NCI-H345 treated with DMSO at 0.1 percent for 48 hours (cell line): Measurements from ENCODE around the gene LRRC56.
A peak's percentile ranks its signal among the peaks of the same experiment; 100 is the strongest.

ENCODE experiments used
- DNase-seq: peaks from one replicate; lab custom pipeline; 2025; ENCODE audit not compliant: unreplicated experiment; lab: John Stamatoyannopoulos, UW

LRRC56 gene

GRCh38 chr11:537622-538430 lies 499 bp downstream of the LRRC56 start:
- no peak for DNase-seq

DNA sequence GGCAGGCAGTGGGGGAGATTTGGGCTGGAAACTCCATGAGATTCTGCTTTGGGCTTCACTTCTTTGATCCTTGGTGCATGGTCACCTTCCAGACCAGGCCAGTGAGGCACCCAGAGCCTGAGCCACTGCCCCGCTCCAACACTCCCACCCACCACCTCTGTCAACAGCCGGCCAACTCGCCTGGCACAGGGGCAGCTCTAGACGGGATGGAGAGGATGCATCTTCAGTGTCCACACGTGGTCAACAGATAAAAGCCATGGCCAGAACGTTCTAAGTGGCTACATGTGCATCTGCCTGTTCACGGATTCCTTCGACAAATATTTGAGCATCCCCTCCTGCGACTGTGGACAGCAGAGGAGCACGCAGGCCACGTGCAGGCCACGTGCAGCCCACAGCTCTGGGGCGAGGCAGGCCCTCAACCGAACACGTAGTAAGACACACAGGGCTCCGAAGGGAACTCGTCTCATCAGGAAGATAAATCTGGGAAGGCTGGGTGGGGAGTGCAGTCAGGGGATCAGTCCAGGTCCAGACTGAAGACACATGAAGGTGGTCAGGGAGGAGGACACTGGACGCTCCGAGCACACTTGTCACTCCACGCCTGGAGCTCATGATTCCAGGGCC lies 1.2 kb downstream of the LRRC56 start:
- no peak for DNase-seq

DNA sequence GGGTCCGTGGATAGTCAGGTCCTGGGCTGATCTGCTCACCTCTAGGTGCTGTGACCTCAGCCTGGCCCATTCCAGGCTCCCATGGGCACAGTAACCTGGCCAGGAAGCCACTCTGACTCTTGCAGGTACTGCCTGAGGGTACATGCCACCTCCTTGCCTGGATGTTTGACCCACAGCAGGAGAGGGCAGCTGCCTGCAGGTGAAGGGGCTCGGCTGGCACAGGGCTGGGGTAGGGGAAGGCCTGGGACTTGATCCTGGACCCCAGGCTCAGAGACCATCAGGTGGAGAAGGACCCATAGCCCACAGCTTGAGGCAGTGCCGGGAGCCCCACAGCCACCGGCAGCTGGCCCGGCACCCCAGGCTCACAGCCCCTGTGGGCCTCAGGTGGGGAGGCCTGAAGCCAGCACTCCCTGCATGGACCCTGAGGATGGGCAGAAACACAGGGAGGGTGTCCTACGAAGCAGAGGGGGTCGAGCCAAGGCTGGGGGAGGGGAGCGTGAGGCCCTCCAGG lies 2.7 kb downstream of the LRRC56 start:
- no peak for DNase-seq

DNA sequence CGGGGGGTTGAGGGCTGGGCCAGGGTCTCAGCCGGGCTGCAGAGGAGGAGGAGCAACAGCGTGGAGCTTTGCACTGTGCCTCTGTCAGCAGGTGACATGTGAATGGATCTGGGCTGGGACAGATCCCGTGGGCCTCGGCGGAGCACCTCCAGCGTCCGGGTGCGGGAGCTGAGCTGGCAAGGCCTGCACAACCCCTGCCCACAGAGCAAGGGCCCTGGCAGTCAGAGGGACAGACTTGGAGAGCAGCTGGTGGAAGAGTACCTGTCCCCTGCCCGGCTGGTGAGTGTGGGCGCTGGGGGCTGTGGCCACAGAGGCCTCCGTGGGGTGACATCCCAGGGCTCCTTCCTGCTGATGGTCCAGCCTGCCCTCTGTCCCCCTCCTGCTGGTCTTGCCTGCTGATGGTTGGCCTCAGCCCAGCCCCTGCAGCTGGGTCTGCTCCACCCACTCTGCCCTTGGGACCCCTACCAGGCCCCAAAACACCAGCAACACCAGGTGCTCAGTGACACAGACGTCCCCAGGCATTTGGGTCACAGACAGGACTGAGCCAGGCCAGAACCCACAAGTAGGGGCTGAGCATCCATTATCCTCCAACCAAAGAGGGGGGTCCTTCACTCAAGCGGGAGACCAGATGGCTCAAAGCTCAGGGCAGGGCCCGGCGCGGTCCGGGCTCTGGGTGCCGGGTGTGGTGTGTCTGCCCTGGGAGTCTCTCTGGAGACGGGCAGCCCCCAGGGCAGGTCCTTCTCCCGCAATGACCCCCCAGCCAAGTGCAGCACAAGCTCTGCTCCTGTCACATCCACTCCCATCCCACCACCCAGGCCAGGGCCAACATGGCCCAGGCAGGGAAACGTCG lies 3.5 kb downstream of the LRRC56 start:
- no peak for DNase-seq

- DNase-seq, result no peak
Measured at GRCh38 chr11:541433-541885, 4.1 kb downstream of the LRRC56 start.

- DNase-seq, result no peak
Measured at GRCh38 chr11:544817-545166, 7.5 kb downstream of the LRRC56 start.

- DNase-seq, result no peak
Measured at GRCh38 chr11:545171-545570, 7.8 kb downstream of the LRRC56 start.

DNA sequence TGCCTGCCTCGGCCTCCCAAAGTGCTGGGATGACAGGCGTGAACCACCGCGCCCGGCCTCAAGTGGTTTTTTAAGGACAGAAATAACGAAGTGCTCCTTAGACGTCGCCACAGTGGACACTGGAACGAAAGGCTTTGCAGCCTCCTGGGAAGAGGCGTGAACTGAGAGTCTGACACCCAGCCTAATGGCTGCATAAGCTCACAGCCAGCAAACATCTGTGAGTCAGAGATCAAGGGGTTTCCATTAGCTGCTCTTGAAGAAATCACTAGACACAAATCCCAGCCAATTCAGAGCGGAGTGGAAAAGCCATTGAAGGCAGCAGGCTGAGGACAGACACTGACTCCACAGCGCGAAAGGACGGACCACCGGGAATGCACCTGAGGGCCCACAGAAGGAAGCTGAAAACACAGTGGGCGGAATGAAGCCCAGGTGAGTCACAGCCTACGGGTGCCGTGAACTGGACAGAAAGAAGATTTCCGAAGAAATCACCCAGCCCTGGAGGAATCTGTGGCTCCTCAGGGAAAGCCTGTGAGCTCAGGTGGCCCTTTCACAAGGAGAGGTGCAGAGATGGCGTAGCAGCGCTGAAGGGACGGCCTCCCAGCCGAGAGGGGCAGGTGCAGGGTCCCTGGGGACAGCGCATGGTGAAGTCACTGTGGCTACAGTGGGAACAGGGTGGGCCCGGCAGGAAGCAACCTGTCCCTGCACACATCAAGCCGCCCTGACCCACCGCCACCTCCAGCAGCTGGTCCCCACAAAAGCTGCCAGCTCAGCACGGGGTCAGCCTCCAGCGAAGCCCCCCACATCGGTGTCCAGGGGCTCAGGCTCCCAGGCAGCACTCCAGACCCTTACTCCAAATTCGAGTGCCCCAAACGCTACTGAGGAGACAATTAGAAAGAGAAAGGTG lies 11.6 kb downstream of the LRRC56 start:
- no peak for DNase-seq

- no peak for DNase-seq
Measured at GRCh38 chr11:550021-550745, 12.9 kb downstream of the LRRC56 start.

GRCh38 chr11:550746-551085 lies 13.4 kb downstream of the LRRC56 start:
- no peak for DNase-seq

- no peak for DNase-seq
Measured at GRCh38 chr11:551131-551530, 13.8 kb downstream of the LRRC56 start.

DNA sequence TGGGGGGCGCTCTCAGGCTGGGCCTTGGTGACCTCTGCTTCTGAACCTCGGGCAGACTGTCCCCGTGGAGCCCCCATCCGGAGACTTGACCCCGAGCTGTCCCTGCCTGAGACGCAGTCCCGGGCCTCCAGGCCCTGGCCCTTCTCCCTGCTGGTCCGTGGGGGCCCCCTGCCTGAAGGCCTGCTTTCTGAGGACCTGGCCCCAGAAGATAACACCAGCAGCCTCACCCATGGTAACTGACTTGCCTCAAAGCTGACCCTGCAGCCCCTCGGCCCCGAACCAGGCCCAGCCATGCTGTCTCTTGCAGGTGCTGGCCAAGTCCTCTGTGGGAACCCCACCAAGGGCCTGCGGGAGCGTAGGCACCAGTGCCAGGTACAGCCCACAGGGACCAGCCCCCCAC lies 14.3 kb downstream of the LRRC56 start:
- DNase-seq, result no peak

DNA sequence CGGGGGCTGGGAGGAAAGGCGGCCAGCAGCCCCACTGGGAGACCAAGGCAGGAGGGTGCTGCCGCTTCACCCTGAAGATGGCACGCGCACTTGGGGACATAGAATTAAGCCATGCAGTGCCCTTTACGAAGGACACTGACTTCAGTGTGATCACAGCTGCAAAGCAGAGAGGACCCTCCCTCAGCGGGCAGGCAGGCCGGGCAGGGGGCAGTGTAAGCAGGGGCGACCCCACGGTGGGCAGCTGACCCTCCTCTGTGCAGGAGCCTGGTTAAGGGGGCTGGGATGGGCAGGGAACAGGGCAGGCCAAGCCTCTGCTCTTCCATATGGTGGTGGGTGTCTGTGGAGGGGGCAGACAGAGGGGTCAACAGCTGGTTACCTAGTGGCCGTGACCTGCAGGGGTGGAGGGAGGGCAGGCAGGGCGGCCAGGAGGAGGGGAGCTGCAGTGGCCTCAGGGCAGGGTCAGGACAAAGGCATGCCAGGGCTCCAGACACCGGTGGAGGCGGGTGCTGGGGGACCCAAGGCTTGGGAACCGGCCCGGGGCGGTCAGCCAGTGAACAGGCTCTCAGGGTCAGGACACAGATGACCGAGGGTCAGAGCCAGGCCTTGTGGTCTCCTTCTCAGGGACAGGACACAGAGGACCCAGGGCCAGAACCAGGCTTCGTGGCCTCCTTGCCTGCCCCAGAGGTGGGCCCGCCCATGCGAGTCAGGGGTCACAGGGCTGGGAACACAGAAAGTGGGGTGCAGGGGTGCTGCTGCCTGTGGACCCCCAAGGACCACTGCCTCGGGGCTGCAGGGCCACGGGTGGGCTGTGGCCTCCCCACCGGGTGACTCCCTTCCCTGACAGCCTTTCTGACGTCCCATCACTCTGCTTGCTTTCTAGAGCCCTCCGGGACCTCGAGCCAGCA lies 16.0 kb downstream of the LRRC56 start:
- no peak for DNase-seq

DNA sequence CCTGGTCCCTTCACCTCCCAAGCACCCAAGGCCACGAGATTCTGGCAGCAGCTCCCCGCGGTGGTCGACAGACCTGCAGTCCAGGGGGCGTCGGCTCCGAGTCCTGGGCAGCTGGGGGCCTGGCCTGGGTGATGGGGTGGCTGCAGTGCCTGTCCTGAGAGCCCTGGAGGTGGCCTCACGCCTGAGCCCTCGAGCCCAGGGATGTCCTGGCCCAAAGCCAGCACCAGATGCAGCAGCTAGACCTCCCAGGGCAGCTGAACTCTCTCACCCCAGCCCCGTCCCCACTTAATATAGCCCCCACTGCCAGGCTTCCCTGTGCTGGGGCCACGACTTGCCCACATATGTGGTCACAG lies 16.6 kb downstream of the LRRC56 start:
- no peak for DNase-seq

GRCh38 chr11:554428-555226 lies 17.3 kb downstream of the LRRC56 start:
- DNase-seq, result peak; percentile 80

DNA sequence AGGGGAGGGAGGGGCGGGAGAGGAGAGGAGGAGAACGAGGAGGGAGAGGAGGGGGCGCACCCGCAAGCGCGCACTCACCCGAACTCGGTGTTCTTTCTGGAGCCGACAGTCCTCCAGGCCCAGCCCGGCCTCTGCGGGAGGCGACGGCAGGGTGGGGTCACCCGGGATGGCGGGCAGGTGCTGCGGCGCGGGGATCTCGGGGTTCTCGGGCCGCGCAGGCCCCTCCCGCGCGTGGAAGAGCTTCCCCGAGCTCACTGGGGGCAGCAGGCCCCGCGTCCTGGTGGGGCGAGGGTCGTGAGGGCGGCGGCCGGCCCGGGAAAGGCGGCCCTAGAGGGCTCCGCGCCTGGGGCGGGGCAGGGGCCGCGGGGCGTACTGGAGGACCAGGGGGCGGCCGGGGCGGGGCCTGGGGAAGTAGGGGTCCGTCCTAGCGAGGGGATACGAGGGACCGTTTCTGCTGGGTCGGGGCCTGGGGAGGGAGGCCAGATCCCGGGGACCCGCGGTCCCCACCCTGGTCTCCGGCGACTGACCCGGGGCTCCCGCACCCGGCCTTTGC lies 18.0 kb downstream of the LRRC56 start:
- no peak for DNase-seq

DNA sequence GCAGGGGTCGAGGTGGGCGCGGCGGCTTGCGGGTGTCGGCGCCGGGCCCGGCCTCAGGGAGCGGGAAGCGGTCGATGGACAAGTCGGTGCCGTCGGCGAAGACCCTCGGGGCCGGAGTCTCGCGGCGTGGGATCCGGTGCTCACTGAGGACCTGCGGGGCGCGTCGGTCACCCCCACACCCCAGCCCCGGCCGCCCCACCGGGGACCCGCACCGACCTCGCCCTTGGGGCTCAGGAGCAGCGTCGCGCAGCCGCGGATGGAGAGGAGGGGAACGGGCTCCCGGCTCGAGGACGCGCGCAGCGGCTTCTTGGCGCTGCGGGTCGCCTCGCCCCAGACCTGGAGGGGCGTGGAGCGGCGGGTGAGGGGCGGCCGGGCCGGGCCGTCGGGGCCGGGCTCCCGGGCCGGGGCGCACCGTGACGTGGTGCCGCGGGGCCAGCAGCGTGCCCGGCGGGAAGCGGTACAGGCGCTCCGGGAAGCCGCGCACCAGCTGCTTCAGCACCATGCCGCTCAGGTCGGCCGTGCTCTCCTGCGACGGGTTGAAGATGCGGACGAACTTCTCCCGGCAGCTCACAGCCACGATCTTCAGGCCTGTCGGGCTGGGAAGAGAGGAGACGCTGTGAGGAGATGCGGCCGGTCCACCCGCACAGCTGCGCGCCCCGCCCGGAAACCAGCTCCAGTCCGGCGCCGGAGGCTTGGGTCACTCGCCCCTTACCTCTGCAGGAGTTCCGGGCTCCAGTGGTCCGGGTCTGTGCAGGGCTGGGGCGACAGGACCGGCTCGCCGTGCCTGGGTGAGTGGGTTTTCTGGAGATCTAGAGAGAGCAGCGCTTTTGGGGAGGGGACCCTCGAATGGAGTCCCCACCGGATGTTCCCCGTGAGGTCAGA lies 18.7 kb downstream of the LRRC56 start:
- DNase-seq, result no peak
